Urothelium cell line (cell line): ENCODE results near the gene BAG3.

Experiments used
- DNase-seq: peaks from one replicate; pipeline ENCODE4 v3.0.0; 2011; ENCODE audit warnings: low spot score, mixed read lengths
- FAIRE-seq: peaks from 2 replicates; lab custom pipeline; 2011; peaks lifted over from hg19 to GRCh38; lab: Jason Lieb, UNC

The BAG3 gene

DNA sequence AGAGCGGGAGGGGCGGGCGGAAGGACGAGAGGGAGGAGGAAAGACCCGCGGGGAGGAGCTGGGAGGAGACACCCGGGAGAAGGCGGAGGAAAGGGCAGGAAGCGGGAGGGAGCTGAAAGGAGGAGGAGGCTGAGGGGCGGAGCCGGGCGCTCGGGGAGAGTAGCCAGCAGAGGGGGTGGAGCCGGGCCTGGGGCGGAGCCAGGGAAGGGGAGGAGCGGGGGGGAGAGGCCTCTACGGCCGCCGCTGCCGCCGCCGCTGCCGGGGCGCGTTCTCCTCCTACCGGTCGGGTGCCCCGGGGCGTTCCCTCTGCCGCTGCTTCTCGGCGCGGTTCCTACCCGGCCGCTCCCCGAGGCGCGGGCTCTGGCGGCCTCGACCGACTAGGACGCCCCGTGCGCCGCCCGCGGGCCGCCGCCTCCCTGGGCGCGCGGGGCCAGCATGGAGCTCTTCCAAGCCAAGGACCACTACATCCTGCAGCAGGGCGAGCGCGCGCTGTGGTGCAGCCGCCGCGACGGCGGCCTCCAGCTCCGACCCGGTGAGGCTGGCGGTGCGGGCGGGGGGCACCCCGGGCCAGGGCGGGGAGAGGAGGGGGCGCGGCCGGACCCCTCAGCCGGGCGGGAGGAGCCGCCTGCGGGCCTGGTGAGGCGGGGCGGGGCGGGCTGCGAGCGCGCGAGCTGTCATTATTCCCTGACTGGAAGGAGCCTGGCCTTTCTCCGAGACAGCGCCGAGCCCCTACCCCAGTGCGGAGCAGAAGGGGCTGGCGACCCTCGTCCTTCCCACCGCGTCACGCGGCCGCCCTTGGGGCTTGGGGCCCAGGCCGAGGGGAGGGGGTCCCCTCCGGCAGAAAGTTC is 74.9 kb downstream of the BAG3 start, which contains the start of gene INPP5F:
Gene INPP5F, plus strand, starts transcription at position 223 of the 848 bp plus-strand sequence. Its CDS starts 213 bp downstream, at position 436.
- FAIRE-seq (no peak), DNase-seq (peak; percentile 100)

DNA sequence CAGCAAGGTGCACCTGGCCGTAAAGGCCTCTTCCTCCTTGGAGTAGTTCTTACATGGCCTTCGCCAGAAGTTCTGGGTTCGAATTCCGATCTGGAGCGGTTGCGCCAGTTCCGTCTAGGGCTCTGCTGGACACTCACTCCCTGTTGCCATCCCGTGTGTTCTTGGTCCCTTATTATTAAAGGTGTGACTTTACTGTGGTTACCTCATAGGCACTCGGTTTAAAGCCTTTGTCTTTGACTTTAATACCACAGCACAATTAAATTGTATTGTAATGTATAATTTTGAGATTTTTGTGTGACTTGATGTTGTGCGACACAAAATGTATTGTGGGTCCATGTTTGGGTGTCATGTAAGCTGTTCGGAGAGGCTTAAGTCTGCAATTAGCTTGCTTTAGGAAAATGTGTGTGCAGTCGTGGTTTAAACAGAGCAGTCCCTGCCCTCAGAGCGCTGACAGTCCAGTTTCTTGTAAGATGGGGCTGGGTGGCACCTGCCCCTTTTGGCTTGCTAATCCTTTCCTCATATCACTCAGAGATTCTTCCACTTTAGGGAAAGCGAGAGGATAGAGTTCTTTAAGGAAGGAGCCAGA is 75.6 kb downstream of the BAG3 start:
- DNase-seq = no peak
- no peak for FAIRE-seq
